Activated CD8-positive, alpha-beta memory T cell treated with anti-CD3 and anti-CD28 coated beads for 48 hours (primary cell): ENCODE data around the gene ARHGAP8.
"Not testable (repeated sequence)": the region's sequence is repeated elsewhere in the genome, so short reads cannot be mapped to it uniquely, and the experiment has no call there.

Experiments used
- DNase-seq, 3 experiments: peaks; one replicate each; pipeline ENCODE4 v3.0.0-alpha.2; 2020; ENCODE audit warnings: low read depth in 2 of 3, low spot score in 2 of 3

ARHGAP8 gene

DNA sequence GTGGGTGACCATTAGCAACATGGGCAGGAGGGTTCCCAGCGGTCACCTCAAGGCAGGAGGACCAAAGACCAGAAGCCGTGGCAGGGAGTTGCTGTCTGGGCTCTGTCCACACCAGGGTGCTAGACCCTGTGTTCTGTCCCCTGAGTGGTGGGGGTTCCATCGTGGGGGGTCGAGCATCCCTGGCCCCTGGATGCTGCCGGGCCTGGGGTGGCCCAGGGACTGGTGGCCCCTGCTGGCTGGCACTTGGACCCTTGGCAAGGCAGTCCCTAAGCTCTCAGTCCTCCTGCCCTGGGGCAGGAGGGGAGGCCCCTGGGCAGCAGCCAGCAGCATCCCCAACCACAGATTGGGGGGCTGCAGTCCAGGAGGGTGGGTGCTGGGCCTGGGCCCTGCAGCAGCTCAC lies 13.4 kb upstream of the ARHGAP8 start:
- DNase-seq: no peak

- not testable (repeated sequence) for DNase-seq
Measured at GRCh38 chr22:44739666-44740065, 12.7 kb upstream of the ARHGAP8 start.

- no peak for DNase-seq
Measured at GRCh38 chr22:44740307-44740706, 12.1 kb upstream of the ARHGAP8 start.

- DNase-seq: no peak
Measured at GRCh38 chr22:44741929-44742328, 10.4 kb upstream of the ARHGAP8 start.

- no peak for DNase-seq
Measured at GRCh38 chr22:44743247-44743646, 9.1 kb upstream of the ARHGAP8 start.

DNA sequence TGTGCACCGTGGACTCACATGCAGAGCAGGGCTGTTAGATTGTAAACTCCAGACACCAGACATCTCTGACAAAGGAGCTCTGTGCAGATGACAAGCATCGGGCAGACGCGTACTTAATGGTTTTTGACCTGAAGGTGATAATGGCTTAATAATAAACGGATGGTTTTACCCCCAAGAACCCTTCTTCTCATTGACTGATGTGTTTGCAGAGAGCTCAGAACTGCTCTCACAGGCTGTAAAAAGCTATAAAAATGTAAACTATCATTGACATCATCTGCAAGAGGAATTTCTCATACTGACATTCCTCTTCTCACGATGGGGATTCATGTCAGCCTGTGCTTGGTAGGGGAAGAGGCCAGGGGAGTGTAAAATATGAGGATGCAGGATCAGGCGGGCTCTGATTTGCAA lies 8.6 kb upstream of the ARHGAP8 start:
- no peak for DNase-seq

GRCh38 chr22:44745853-44746789 lies 6.3 kb upstream of the ARHGAP8 start:
- no peak for DNase-seq

DNA sequence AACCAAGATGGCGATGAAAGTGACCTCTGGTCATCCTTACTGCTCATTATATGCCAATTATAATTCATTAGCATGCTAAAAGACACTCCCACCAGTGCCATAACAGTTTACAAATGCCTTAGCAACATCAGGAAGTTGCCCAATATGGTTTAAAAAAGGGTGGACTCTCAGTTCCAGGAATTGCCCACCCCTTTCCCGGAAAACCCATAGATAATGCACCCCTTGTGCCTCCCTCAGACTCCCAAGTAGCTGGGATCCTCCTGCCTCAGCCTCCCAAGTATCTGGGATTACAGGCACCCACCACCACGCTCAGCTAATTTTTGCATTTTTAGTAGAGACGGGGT lies 4.6 kb upstream of the ARHGAP8 start:
- DNase-seq: not testable (repeated sequence)

- no peak for DNase-seq
Measured at GRCh38 chr22:44748524-44748923, 3.9 kb upstream of the ARHGAP8 start.

- no peak for DNase-seq
Measured at GRCh38 chr22:44750481-44750880, 1.9 kb upstream of the ARHGAP8 start.

- DNase-seq: no peak
Measured at GRCh38 chr22:44753189-44754042, 1.0 kb downstream of the ARHGAP8 start.

- no peak for DNase-seq
Measured at GRCh38 chr22:44754998-44755397, 2.6 kb downstream of the ARHGAP8 start.

DNA sequence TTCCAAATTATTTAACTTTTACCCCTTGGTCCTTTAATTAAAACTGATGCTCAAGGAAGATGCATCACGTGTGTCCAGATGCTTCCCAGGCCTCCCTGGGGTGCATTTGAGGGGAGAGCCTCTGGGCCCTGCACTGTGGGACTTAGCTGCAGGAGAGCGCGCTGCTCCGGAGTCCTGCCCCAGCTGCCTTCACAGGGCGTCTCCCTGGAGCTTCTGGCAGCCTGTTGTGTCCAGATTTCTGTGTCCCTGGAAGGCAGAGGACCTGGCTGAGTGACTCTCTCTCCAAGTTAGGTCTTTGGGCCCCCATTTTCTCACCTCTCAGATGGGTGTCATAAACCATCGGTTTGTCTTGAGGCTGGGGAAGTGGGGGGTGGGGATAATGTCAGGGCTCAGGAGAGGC lies 3.0 kb downstream of the ARHGAP8 start:
- no peak for DNase-seq

- DNase-seq: no peak
Measured at GRCh38 chr22:44755956-44756361, 3.6 kb downstream of the ARHGAP8 start.

DNA sequence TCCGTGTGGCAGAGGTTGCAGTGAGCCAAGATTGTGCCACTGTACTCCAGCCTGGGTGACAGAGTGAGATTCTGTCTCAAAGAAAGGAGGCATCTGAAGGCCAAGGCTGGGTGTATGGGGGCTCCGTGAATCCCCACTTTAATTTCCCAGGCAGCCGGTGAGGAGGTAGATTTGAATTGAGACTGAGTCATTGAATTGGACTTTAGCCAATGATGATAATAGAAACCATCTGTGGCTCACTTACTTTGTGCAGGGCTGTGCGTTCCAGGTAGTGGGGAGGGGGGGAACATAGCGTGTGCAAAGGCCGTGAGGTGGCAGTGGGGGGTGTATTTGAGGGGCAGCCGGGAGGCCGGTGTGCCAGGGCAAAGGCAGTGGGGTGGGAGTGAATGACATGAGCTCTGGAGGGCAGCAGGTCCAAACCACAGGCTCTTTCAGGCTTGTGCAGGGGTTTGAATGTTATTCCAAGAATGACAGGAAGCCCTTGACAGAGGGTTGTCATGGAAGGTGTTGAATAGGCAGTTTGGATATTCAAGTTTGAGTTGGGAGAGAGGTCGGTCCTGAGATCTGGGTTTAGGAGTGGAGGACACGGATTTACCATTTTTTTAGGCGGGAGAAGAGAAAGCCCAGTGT lies 6.1 kb downstream of the ARHGAP8 start:
- no peak for DNase-seq

GRCh38 chr22:44759001-44759400 lies 6.6 kb downstream of the ARHGAP8 start:
- DNase-seq: no peak

GRCh38 chr22:44759430-44760310 lies 7.3 kb downstream of the ARHGAP8 start:
- no peak for DNase-seq

- no peak for DNase-seq
Measured at GRCh38 chr22:44760476-44760875, 8.1 kb downstream of the ARHGAP8 start.

DNA sequence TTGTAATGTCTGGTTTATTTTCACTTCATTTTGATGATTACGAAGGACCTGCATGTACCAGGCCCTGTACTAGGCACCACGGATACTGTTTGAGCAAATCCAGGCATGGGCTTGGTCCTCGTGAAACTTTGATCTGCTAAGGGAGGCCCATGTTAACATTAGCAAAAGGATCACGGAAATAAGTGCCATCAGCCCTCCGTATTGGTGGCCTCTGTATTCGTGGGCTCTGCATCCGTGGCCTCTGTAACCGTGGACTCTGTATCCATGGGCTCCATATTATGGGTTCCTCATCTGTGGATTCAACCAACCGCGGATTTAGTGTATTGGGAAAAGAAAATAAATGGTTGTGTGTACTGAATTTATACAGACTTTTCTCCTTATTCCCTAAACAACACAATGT lies 8.7 kb downstream of the ARHGAP8 start:
- no peak for DNase-seq

GRCh38 chr22:44764373-44764772 lies 12.0 kb downstream of the ARHGAP8 start:
- no peak for DNase-seq

- DNase-seq: no peak
Measured at GRCh38 chr22:44764974-44765373, 12.6 kb downstream of the ARHGAP8 start.
